ENCODE data around the gene MRPS27. TPM values are rescaled to one million over a fixed set of nuclear protein-coding genes. Genes with fewer than 3 reads are reported as not detected.
A peak's percentile ranks its signal among the peaks of the same experiment; 100 is the strongest.

The MRPS27 gene
- total and polyA plus RNA-seq, 8 donors: 9.4 to 28.0 (median 20.6) TPM

- H3K27ac ChIP-seq: no peak overlapping the region
- H3K27me3 ChIP-seq: no peaks in the 10 kb centered on the region
- ATAC-seq (peak in 3 of 4 donors; percentile 44 to 74 (median 69)), FAIRE-seq (no peak), DNase-seq (peak in 2 of 6 donors; percentile 39 to 40)
- TF ChIP-seq CTCF (IDR thresholded peaks at IDR 0.05): peak in 3 of 4 donors; percentile 41 to 49 (median 44)
- intact Hi-C loops (cut with DNase I): no loop called here
- WGBS, 2 donors: 36 to 44% methylated on average over 2 of the region's 2 CpGs
- H3K4me3 ChIP-seq: no peak overlapping the region
- H3K9me3 ChIP-seq: no peaks in the 10 kb centered on the region
- H3K36me3 ChIP-seq: no peaks in the 10 kb centered on the region
- H3K4me1 ChIP-seq: peaks cover 0 to 8% (median 0%) of the 10 kb centered on the region in 3 donors
Measured at GRCh38 chr5:72268753-72269410, 51.2 kb downstream of the MRPS27 start.

GRCh38 chr5:72268260-72268659 is 51.8 kb downstream of the MRPS27 start:
- no peaks in the 10 kb centered on the region for H3K9me3 ChIP-seq
- no peaks in the 10 kb centered on the region for H3K36me3 ChIP-seq
- 85 to 86% methylated on average over 2 of the region's 2 CpGs for WGBS, 2 donors
- intact Hi-C loops (cut with DNase I): no loop called here
- no peak overlapping the region for H3K4me3 ChIP-seq
- TF ChIP-seq CTCF (IDR thresholded peaks at IDR 0.05): no peak
- no peak for DNase-seq
- no peak for FAIRE-seq
- H3K4me1 ChIP-seq: peaks cover 0 to 8% (median 0%) of the 10 kb centered on the region in 3 donors
- no peak for ATAC-seq
- no peak overlapping the region for H3K27ac ChIP-seq
- no peaks in the 10 kb centered on the region for H3K27me3 ChIP-seq

GRCh38 chr5:72267685-72268084 is 52.4 kb downstream of the MRPS27 start:
- Histone ChIP-seq H3K27me3 (no peaks in the 10 kb centered on the region), H3K27ac (no peak overlapping the region), H3K9me3 (no peaks in the 10 kb centered on the region), H3K4me3 (no peak overlapping the region), H3K4me1 (peaks cover 0 to 8% (median 0%) of the 10 kb centered on the region in 3 donors), H3K36me3 (no peaks in the 10 kb centered on the region)
- intact Hi-C loops (cut with DNase I): no loop called here
- FAIRE-seq (no peak), DNase-seq (no peak), ATAC-seq (no peak)
- TF ChIP-seq CTCF (IDR thresholded peaks at IDR 0.05): no peak

- FAIRE-seq (no peak), DNase-seq (no peak), ATAC-seq (no peak)
- H3K9me3 ChIP-seq: no peaks in the 10 kb centered on the region
- no peaks in the 10 kb centered on the region for H3K36me3 ChIP-seq
- 88 to 94% methylated on average over 2 of the region's 2 CpGs for WGBS, 2 donors
- peaks cover 0 to 8% (median 0%) of the 10 kb centered on the region in 3 donors for H3K4me1 ChIP-seq
- H3K27me3 ChIP-seq: no peaks in the 10 kb centered on the region
- TF ChIP-seq CTCF (IDR thresholded peaks at IDR 0.05): no peak
- intact Hi-C loops (cut with DNase I): no loop called here
- H3K4me3 ChIP-seq: no peak overlapping the region
- H3K27ac ChIP-seq: no peak overlapping the region
Measured at GRCh38 chr5:72266862-72267261, 53.2 kb downstream of the MRPS27 start.
